ENCODE results near the gene IDNK.

- TF ChIP-seq POLR2A (IDR thresholded peaks at IDR 0.05; ENCODE audit: low read depth, low read length) (no peak), TAF1 (IDR thresholded peaks at IDR 0.05; ENCODE audit: low read depth, low read length) (no peak), POLR2AphosphoS5 (IDR thresholded peaks at IDR 0.05; ENCODE audit: low read depth, low read length) (no peak), SPI1 (IDR thresholded peaks at IDR 0.05; ENCODE audit: low read depth, low read length) (no peak)
Observed at GRCh38 chr9:83599071-83599470, 23.9 kb upstream of the IDNK start.
